Measurements from ENCODE around the gene BACH2.

GRCh38 chr6:90302320-90302719 lies 5.7 kb upstream of the BACH2 start:
- TF ChIP-seq CTCF (IDR thresholded peaks at IDR 0.05; ENCODE audit: control extremely low read depth in 1 of 3, insufficient read depth in 1 of 3, low read depth in 1 of 3, low read length in 3 of 3) (no peak), YY1 (IDR thresholded peaks at IDR 0.05; ENCODE audit: low read depth, low read length) (no peak), JUND (IDR thresholded peaks at IDR 0.05; ENCODE audit: low read length) (no peak), EZH2 (IDR thresholded peaks at IDR 0.05; ENCODE audit: low read depth, low read length, severe bottlenecking) (no peak), EGR1 (IDR thresholded peaks at IDR 0.05; ENCODE audit: borderline replicate concordance, low read depth, low read length) (no peak), TAF1 (IDR thresholded peaks at IDR 0.05; ENCODE audit: low read depth, low read length) (no peak), SP1 (IDR thresholded peaks at IDR 0.05; ENCODE audit: low read depth, low read length) (no peak), NRF1 (IDR thresholded peaks at IDR 0.05; ENCODE audit: low read depth, low read length) (no peak), SIN3A (conservative IDR thresholded peaks at IDR 0.05 in 1 of 2, IDR thresholded peaks at IDR 0.05 in 1 of 2; ENCODE audit: low read depth in 1 of 2, low read length in 2 of 2) (no peak)
